ENCODE data around the gene STOM.

DNA sequence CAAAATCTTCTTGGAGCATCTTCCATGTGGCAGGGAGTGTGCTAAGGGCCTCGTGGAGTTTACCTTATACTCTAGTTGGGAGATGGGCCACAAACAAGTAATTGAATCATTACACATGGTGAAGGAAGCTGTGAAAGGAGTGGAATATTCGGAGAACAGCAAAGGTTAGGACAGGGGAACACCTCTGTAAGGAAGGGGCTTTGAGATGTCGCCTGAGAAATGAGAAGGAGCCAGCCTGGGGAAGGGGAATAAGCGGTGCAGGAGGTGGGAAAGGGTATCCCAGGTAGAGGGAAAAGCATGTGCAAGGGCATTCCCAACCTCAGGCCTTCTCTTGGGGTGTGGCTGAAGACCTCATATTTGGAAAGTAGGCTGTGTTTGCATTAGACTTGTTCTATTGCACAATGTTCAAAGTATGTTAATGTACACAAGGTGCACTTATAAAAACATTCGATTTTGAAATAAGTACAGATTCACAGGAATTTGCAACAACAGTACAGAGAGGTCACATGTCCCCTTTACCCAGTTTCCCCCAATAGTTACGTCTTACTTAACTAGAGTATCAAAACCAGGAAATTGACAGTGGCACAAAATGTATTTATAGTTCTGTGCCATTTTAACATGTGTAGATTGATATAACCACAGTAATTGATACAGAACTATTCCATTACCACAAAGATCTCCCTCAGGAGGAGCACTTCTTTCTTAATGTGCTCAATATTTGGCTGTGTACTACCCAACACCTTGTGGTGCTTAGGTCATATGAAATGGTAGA lies 2.4 kb upstream of the STOM start:
- TF ChIP-seq, protein P1, sequence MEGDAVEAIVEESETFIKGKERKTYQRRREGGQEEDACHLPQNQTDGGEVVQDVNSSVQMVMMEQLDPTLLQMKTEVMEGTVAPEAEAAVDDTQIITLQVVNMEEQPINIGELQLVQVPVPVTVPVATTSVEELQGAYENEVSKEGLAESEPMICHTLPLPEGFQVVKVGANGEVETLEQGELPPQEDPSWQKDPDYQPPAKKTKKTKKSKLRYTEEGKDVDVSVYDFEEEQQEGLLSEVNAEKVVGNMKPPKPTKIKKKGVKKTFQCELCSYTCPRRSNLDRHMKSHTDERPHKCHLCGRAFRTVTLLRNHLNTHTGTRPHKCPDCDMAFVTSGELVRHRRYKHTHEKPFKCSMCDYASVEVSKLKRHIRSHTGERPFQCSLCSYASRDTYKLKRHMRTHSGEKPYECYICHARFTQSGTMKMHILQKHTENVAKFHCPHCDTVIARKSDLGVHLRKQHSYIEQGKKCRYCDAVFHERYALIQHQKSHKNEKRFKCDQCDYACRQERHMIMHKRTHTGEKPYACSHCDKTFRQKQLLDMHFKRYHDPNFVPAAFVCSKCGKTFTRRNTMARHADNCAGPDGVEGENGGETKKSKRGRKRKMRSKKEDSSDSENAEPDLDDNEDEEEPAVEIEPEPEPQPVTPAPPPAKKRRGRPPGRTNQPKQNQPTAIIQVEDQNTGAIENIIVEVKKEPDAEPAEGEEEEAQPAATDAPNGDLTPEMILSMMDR (IDR thresholded peaks at IDR 0.05) = no peak
- no peak for TF ChIP-seq POLR2A (IDR thresholded peaks at IDR 0.05)

Measured in esophagus squamous epithelium (tissue), 4 donors.